Keratinocyte (primary cell): ENCODE results near the gene OR5M3. TPM values are rescaled to one million over a fixed set of nuclear protein-coding genes. Genes with fewer than 3 reads are reported as not detected.

Experiments used
- DNase-seq: peaks from one replicate; pipeline ENCODE4 v3.0.0-alpha.2; 2011; ENCODE audit warnings: low read depth, missing footprints, low spot score
- FAIRE-seq: peaks from 2 replicates; lab custom pipeline; 2011; peaks lifted over from hg19 to GRCh38; lab: Jason Lieb, UNC
- H2AFZ ChIP-seq: 2 replicates; pipeline ENCODE4 v1.6.0; 2012; ENCODE audit warnings: low read length, control low read depth, inconsistent platforms; ENCODE audit not compliant: control insufficient read depth
- H3K27ac ChIP-seq: 2 replicates; pipeline ENCODE4 v1.5.1; 2011; ENCODE audit warnings: low read length; ENCODE audit not compliant: control insufficient read depth, insufficient read depth
- H3K27me3 ChIP-seq: 3 replicates; pipeline ENCODE4 v1.6.0; 2011; ENCODE audit warnings: low read length; ENCODE audit not compliant: control insufficient read depth, insufficient read depth; ENCODE audit errors: extremely low read depth
- H3K36me3 ChIP-seq, 2 experiments: 2 replicates in 1 of 2; 3 replicates in 1 of 2; pipeline ENCODE4 v1.5.1; 2011; ENCODE audit warnings: low read length in 2 of 2, mild to moderate bottlenecking in 1 of 2; ENCODE audit not compliant: control insufficient read depth in 2 of 2, insufficient read depth in 2 of 2; ENCODE audit errors: extremely low read depth in 1 of 2
- H3K4me1 ChIP-seq: 3 replicates; pipeline ENCODE4 v1.5.1; 2011; ENCODE audit warnings: low read length; ENCODE audit not compliant: control insufficient read depth, insufficient read depth; ENCODE audit errors: extremely low read depth
- H3K4me2 ChIP-seq: 3 replicates; pipeline ENCODE4 v1.6.0; 2011; ENCODE audit warnings: low read depth, low read length; ENCODE audit not compliant: control insufficient read depth, insufficient read depth; ENCODE audit errors: extremely low read depth
- H3K4me3 ChIP-seq, 3 experiments: fragments of 200-600 bp in 1 of 3; sonication (generic) in 1 of 3; 2 replicates in 2 of 3; 3 replicates in 1 of 3; pipeline ENCODE4 v1.5.1; 2011 to 2016; ENCODE audit warnings: low read length in 3 of 3, mild to moderate bottlenecking in 3 of 3, control low read depth in 2 of 3, inconsistent platforms in 1 of 3, low read depth in 1 of 3, mixed read lengths in 1 of 3, mixed run types in 1 of 3, moderate library complexity in 1 of 3; ENCODE audit not compliant: control insufficient read depth in 2 of 3, insufficient read depth in 2 of 3; ENCODE audit errors: extremely low read depth in 1 of 3
- H3K79me2 ChIP-seq: 2 replicates; pipeline ENCODE4 v1.6.0; 2012; ENCODE audit warnings: low read length; ENCODE audit not compliant: control insufficient read depth, insufficient read depth
- H3K9ac ChIP-seq: 3 replicates; pipeline ENCODE4 v1.6.0; 2011; ENCODE audit warnings: low read length; ENCODE audit not compliant: control insufficient read depth, insufficient read depth; ENCODE audit errors: extremely low read depth
- H3K9me1 ChIP-seq: 3 replicates; pipeline ENCODE4 v1.6.0; 2011; ENCODE audit warnings: low read length; ENCODE audit not compliant: control insufficient read depth, insufficient read depth; ENCODE audit errors: extremely low read depth
- H3K9me3 ChIP-seq: 2 replicates; pipeline ENCODE4 v1.5.1; 2012; ENCODE audit warnings: low read depth, low read length; ENCODE audit not compliant: control insufficient read depth
- H4K20me1 ChIP-seq: 3 replicates; pipeline ENCODE4 v1.6.0; 2011; ENCODE audit warnings: low read length; ENCODE audit not compliant: control insufficient read depth, insufficient read depth; ENCODE audit errors: extremely low read depth
- CTCF ChIP-seq, 3 experiments: IDR thresholded peaks in 1 of 3; conservative IDR thresholded peaks in 1 of 3; optimal IDR thresholded peaks in 1 of 3; 2 replicates in 2 of 3; 3 replicates in 1 of 3; pipeline versions ENCODE3 to v1.5.1; 2011; ENCODE audit warnings: low read length in 3 of 3, mild to moderate bottlenecking in 3 of 3, moderate library complexity in 2 of 3, control low read depth in 1 of 3, inconsistent platforms in 1 of 3; ENCODE audit not compliant: insufficient read depth in 2 of 3; ENCODE audit errors: extremely low read depth in 1 of 3
- EZH2 ChIP-seq: IDR thresholded peaks from one replicate; pipeline ENCODE4 v1.6.1; 2012; ENCODE audit warnings: inconsistent platforms, mild to moderate bottlenecking, low read length, moderate library complexity
- dilution Hi-C: fragments of 300-500 bp; cut with MboI; formaldehyde crosslinking; loops from one replicate; pipeline ENCODE4 v1.7.0; 2020; ENCODE audit warnings: low sequenced_read_pairs; ENCODE audit not compliant: extremely low pct_ligation_motif_present
- polyA minus RNA-seq, 3 experiments: library from RNA; depleted of rRNA, polyadenylated mRNA; stranded (reverse); fragments of >200 nt; gene quantifications; 1 replicate in 1 of 3; 2 replicates in 1 of 3; 3 replicates in 1 of 3; pipeline ENCODE4 v1.2.3, GENCODE V29; 2011
- polyA plus RNA-seq, 5 experiments: library from polyadenylated mRNA; depleted of rRNA in 3 of 5; stranded (reverse) in 3 of 5; stranded (forward) in 1 of 5; unstranded in 1 of 5; fragments of >200 nt; gene quantifications; 1 replicate in 1 of 5; 2 replicates in 3 of 5; 3 replicates in 1 of 5; pipeline versions ENCODE4 v1.2.1 to v1.2.3, GENCODE V29; 2011 to 2012; ENCODE audit warnings: missing spikeins in 2 of 5, low read depth in 1 of 5, low replicate concordance in 1 of 5

Gene OR5M3
- polyA plus RNA-seq (not detected in 3 replicates), polyA minus RNA-seq (not detected in 3 replicates)
- not detected for polyA plus RNA-seq (2011; ENCODE audit: low read depth)
- polyA plus RNA-seq (2011; cell fraction: cytosol; rRNA removed), result not detected in 2 replicates
- polyA plus RNA-seq (2011; cell fraction: nucleus; rRNA removed), result not detected in 2 replicates
- not detected in 2 replicates for polyA plus RNA-seq (2012; ENCODE audit: low replicate concordance)
- polyA minus RNA-seq (2011; cell fraction: cytosol; rRNA and poly(A)+ RNA removed), result not detected
- not detected in 2 replicates for polyA minus RNA-seq (2011; cell fraction: nucleus; rRNA and poly(A)+ RNA removed)

GRCh38 chr11:56473252-56473651 lies at the start of gene OR5M3:
Gene OR5M3 (minus strand): TSS chr11:56473352. CDS start chr11:56470497, 2,855 bp downstream.
- FAIRE-seq (no peak), DNase-seq (no peak)
- Histone ChIP-seq H4K20me1 (no peaks in the 10 kb centered on the region), H3K27ac (no peak within 1 kb of the TSS), H3K9ac (no peak within 1 kb of the TSS), H2AFZ (no peak within 1 kb of the TSS), H3K4me2 (no peak within 1 kb of the TSS), H3K36me3 (no peaks in the 10 kb centered on the region), H3K79me2 (no peaks in the 10 kb centered on the region), H3K4me3 (no peak within 1 kb of the TSS), H3K9me3 (no peaks in the 10 kb centered on the region), H3K9me1 (no peaks in the 10 kb centered on the region), H3K27me3 (no peaks in the 10 kb centered on the region), H3K4me1 (no peaks in the 10 kb centered on the region)
- dilution Hi-C loops, result no loop called here
- TF ChIP-seq EZH2 (no peak), CTCF (optimal IDR thresholded peaks at IDR 0.05 in 1 of 3, IDR thresholded peaks at IDR 0.05 in 1 of 3, conservative IDR thresholded peaks at IDR 0.05 in 1 of 3; ENCODE audit: extremely low read depth in 1 of 3, insufficient read depth in 2 of 3, low read length in 3 of 3) (no peak)

GRCh38 chr11:56522008-56522407 lies 48.9 kb upstream of the OR5M3 start:
- no peak overlapping the region for H3K27ac ChIP-seq
- H3K4me2 ChIP-seq, result no peak overlapping the region
- H4K20me1 ChIP-seq, result no peaks in the 10 kb centered on the region
- dilution Hi-C loops, result no loop called here
- TF ChIP-seq EZH2 (no peak), CTCF (optimal IDR thresholded peaks at IDR 0.05 in 1 of 3, IDR thresholded peaks at IDR 0.05 in 1 of 3, conservative IDR thresholded peaks at IDR 0.05 in 1 of 3; ENCODE audit: extremely low read depth in 1 of 3, insufficient read depth in 2 of 3, low read length in 3 of 3) (peak in 1 of 3 experiments; percentile 21)
- no peak for FAIRE-seq
- H3K4me1 ChIP-seq, result no peaks in the 10 kb centered on the region
- H3K79me2 ChIP-seq, result no peaks in the 10 kb centered on the region
- no peaks in the 10 kb centered on the region for H3K27me3 ChIP-seq
- no peak overlapping the region for H3K4me3 ChIP-seq
- H3K9me1 ChIP-seq, result no peaks in the 10 kb centered on the region
- peaks cover 2% of the 10 kb centered on the region for H3K9me3 ChIP-seq
- H3K9ac ChIP-seq, result no peak overlapping the region
- H3K36me3 ChIP-seq, result no peaks in the 10 kb centered on the region
- no peak overlapping the region for H2AFZ ChIP-seq
- DNase-seq, result no peak
